ENCODE measurements around the gene PLD1. TPM values are rescaled to one million over a fixed set of nuclear protein-coding genes. Genes with fewer than 3 reads are reported as not detected.

The PLD1 gene
- total and polyA plus RNA-seq, 2 of the 8 experiments (the other 6 are each of a cell fraction or from before 2014, with no cell fraction given) = 1.2 to 2.6 TPM

DNA sequence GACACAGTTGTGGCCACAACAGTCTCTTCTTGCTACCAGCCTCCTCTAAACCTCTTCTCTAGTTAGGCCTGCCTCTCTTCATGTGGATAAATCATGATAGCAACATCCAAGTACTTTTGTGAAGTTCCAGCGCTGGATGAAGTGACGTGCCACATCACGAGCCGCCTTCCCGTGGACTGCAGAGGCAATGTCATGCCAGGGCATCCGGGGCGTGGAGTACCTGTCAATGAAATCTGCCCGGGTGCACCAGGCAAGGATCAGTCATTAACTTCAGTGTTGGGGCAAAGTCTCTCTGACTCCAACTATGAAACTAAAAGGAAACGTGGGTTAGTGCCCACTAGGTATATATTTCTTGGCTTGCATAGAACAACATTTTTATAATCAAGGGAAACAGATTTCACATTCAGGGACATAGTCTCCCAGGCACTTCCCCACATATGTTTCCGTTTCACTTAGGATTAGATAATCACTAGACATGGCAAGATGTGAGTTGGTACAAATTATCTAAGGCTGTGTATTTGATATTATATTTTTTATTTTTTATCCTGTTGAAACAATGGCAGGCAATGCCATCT, 133.6 kb downstream of the PLD1 start (continued):
- no peak for TF ChIP-seq RFX5 (IDR thresholded peaks at IDR 0.05; ENCODE audit: borderline replicate concordance, low read depth, low read length)
- no peak for TF ChIP-seq EGR1 (IDR thresholded peaks at IDR 0.05; ENCODE audit: borderline replicate concordance, low read depth, low read length)
- no peak for TF ChIP-seq TBP (IDR thresholded peaks at IDR 0.05; ENCODE audit: low read depth, low read length)
- no peak for TF ChIP-seq EP300 (IDR thresholded peaks at IDR 0.05; ENCODE audit: borderline replicate concordance in 1 of 2, low read depth in 2 of 2, low read length in 2 of 2)
- no peak for TF ChIP-seq SP4 (IDR thresholded peaks at IDR 0.05; ENCODE audit: low read length)
- TF ChIP-seq USF2 (IDR thresholded peaks at IDR 0.05; ENCODE audit: low read length) = no peak

Measured in H1 (cell line).